Psoas muscle (tissue), 8 donors: ENCODE data around the gene SP3. TPM values are rescaled to one million over a fixed set of nuclear protein-coding genes. Genes with fewer than 3 reads are reported as not detected.

Experiments used
- ATAC-seq, 4 donors: fragments of 200-7000 bp; cut with Tn5 transposase; one replicate each; pipeline ENCODE4 v1.9.1; 2020; ENCODE audit warnings: moderate library complexity in 3 of 4, mild to moderate bottlenecking in 2 of 4
- DNase-seq, 2 donors: peaks; one replicate each; pipeline ENCODE4 v3.0.0-alpha.2; 2020
- H3K27ac ChIP-seq: fragments of 200-600 bp; one replicate; pipeline ENCODE4 v1.8.0; 2022
- H3K27me3 ChIP-seq, 3 donors: fragments of 200-600 bp in 1 of 3; one replicate each; pipeline versions ENCODE4 v1.6.1 to v1.8.0; 2013 to 2022; ENCODE audit warnings: low read length in 2 of 3, mild to moderate bottlenecking in 2 of 3, moderate library complexity in 1 of 3; ENCODE audit not compliant: insufficient read depth in 3 of 3
- H3K36me3 ChIP-seq, 2 donors: fragments of 200-600 bp in 1 of 2; one replicate each; pipeline versions ENCODE4 v1.6.1 to v1.8.0; 2013 to 2022; ENCODE audit warnings: low read depth in 1 of 2, mild to moderate bottlenecking in 1 of 2, moderate library complexity in 1 of 2; ENCODE audit not compliant: insufficient read depth in 1 of 2
- H3K4me1 ChIP-seq: fragments of 200-600 bp; one replicate; pipeline ENCODE4 v1.8.0; 2022
- H3K4me3 ChIP-seq: fragments of 200-600 bp; one replicate; pipeline ENCODE4 v1.8.0; 2022; ENCODE audit warnings: mild to moderate bottlenecking
- H3K9me3 ChIP-seq: fragments of 200-600 bp; one replicate; pipeline ENCODE4 v1.8.0; 2022
- WGBS, 3 donors: extraction: QIAGEN DNeasy Blood & Tissue Kit; methylation state at CpG; one replicate each; pipeline versions ENCODE4 v1.1.6 to v1.1.7; 2013; 5-methylcytosine and 5-hydroxymethylcytosine counted together
- intact Hi-C, 2 donors: fragments of 100-400 bp; cut with DNase I; formaldehyde crosslinking; loops; one replicate each; pipeline versions ENCODE4 v1.11.0 to v1.14.2; 2022
- polyA plus RNA-seq, 3 donors: library from polyadenylated mRNA; stranded (reverse); fragments of 200-250 nt; gene quantifications; one replicate each; pipeline ENCODE4 v1.2.3, GENCODE V29; 2013
- total RNA-seq, 4 donors: library from RNA; stranded (reverse); fragmentation: NEBNext Ultra II Directional in 2 of 4; extraction: Animal tissue kit (Norgen Biotek cat#: 25700) in 2 of 4; gene quantifications; one replicate each; pipeline versions ENCODE4 v1.2.1 to v1.2.4, GENCODE V29; 2021 to 2023
- TF ChIP-seq, protein P1 (sequence below): fragments of 200-600 bp; IDR thresholded peaks from one replicate; pipeline ENCODE4 v1.8.0; 2022; ENCODE audit warnings: antibody characterized with exemption
- donor health status: healthy with polysubstance abuse.
- donor health status: DM: no; HTN: no; CAD: no; lungs with moderate emphysema.
- donor health status: Bipolar disorder and iron deficiency.
- donor health status: healthy.
- donor health status: DM: yes; HTN: yes; CAD: no.
- donor health status: DM: no; HTN: no; CAD: no.
- donor health status: DM: no; HTN: no; CAD: no.
- donor health status: DM: yes; HTN: yes; CAD: no.

SP3 gene
- total and polyA plus RNA-seq, 7 donors: 13.9 to 52.0 (median 38.2) TPM

DNA sequence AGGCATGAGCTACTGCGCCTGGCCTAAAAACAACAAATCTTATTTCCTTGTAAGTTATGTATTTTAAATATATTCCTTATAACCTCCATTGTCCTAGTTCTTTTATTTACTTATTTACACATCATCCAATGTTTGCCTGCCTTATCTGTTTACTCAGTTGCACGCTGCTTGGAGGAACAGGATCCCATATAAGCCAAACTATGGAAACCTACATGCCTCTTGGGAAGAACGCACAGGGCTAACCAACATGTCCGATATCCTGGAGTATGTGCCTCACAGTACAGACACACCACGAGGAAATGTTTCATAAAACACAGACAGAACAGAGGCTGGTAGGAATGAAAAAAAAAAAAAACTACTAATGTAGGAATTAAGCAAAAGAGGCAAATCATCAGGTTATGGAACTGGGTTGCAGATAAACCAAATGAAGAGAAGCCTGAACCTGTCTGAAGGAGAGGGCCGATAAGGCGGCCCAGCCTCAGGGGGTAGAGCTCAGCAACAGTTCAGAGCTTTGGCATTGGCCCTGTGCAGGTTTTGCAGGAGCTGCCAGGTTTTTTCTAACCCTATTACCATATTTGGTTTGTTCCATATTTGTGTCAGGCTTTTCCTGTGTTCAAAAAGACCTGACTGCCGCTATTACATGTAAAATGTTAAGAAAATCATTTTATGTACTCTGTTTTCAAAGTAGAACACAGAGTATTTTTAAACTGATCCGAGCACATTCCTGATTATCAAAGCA is 19.9 kb upstream of the SP3 start:
- TF ChIP-seq, protein P1, sequence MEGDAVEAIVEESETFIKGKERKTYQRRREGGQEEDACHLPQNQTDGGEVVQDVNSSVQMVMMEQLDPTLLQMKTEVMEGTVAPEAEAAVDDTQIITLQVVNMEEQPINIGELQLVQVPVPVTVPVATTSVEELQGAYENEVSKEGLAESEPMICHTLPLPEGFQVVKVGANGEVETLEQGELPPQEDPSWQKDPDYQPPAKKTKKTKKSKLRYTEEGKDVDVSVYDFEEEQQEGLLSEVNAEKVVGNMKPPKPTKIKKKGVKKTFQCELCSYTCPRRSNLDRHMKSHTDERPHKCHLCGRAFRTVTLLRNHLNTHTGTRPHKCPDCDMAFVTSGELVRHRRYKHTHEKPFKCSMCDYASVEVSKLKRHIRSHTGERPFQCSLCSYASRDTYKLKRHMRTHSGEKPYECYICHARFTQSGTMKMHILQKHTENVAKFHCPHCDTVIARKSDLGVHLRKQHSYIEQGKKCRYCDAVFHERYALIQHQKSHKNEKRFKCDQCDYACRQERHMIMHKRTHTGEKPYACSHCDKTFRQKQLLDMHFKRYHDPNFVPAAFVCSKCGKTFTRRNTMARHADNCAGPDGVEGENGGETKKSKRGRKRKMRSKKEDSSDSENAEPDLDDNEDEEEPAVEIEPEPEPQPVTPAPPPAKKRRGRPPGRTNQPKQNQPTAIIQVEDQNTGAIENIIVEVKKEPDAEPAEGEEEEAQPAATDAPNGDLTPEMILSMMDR: no peak
- Histone ChIP-seq H3K27me3 (no peaks in the 10 kb centered on the region), H3K4me3 (no peak overlapping the region), H3K4me1 (peaks cover 4% of the 10 kb centered on the region), H3K36me3 (no peaks in the 10 kb centered on the region), H3K27ac (no peak overlapping the region), H3K9me3 (no peaks in the 10 kb centered on the region)
- DNase-seq: no peak
- no peak for ATAC-seq
- intact Hi-C loops: no loop called here
- 60 to 73% (median 64%) methylated on average over 9 of the region's 9 CpGs for WGBS, 3 donors

DNA sequence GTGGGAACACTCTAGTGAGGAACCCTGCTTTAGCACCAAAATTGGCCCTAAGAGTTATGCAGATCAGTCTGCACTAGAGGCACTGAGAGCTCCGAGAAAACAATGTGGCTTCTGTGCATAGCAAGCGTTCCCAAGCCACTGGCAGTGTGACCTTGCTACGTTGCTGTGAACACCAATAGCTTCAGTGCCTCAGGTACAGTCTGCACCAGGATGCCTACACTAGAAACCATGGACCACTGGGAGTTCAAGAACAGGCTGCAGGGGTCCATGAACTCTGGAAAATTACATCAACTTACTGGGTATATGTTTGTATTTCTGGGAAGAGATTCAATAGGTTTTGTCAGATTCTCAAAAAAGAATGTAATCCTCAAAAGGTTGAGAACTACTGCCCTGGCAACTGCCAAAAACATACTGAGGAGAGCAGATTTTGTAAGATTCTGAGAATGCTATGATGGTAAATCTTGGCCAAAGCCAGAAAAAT is 18.3 kb upstream of the SP3 start:
- intact Hi-C loops: no loop called here
- ATAC-seq: no peak
- TF ChIP-seq, protein P1: no peak
- DNase-seq: no peak
- no peaks in the 10 kb centered on the region for H3K36me3 ChIP-seq
- H3K4me3 ChIP-seq: no peak overlapping the region
- no peaks in the 10 kb centered on the region for H3K27me3 ChIP-seq
- H3K27ac ChIP-seq: no peak overlapping the region
- no peaks in the 10 kb centered on the region for H3K9me3 ChIP-seq
- H3K4me1 ChIP-seq: peaks cover 4% of the 10 kb centered on the region
- WGBS, 3 donors: 36 to 50% (median 47%) methylated on average over 3 of the region's 3 CpGs

DNA sequence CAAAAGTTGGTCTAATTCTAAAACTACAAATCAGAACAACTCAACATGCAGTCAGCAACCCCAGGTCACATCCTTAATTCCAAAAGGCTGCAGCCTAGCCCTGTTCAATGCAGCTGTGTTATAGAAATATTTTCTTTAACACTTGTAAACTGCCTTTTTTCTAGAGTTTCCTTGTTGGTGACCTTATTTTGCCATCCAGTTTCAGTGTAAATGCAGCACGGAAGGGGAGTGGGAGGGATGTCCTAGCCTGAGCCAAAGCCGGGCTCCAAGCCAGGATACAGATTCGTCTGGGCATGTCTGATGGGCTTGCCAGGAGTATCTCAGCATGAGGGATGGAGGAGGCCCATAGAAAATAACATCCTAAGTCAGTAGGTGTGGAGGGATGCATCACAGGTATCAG is 17.7 kb upstream of the SP3 start:
- 13 to 22% (median 14%) methylated on average over 3 of the region's 3 CpGs for WGBS, 3 donors
- Histone ChIP-seq H3K27ac (no peak overlapping the region), H3K4me1 (peaks cover 4% of the 10 kb centered on the region), H3K9me3 (no peaks in the 10 kb centered on the region), H3K36me3 (no peaks in the 10 kb centered on the region), H3K27me3 (no peaks in the 10 kb centered on the region), H3K4me3 (no peak overlapping the region)
- no peak for ATAC-seq
- DNase-seq: no peak
- TF ChIP-seq, protein P1: no peak
- intact Hi-C loops: no loop called here

DNA sequence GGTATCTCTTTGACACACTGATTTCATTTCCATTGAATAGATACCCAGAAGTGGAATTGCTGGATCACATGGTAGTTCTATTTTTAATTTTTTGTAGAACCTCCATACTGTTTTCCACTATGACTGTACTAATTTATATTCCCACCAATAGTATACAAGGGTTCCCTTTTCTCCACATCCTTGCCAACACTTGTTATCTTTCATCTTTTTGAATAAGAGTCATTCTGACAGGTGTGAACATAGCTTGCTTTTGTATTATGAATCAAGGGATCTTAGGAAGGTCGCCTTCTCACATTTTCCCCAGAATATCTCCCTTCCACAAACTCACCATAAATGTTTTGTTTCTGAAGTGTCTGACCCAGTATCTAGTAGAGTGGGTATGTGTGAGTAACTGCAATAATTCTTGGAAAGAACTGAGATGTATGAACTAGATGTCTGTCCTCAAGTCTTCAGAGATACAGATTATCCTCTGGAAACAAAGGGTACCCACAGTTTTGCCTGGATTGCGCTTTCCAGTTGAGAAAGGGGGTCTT is 17.1 kb upstream of the SP3 start:
- DNase-seq (no peak), ATAC-seq (no peak)
- Histone ChIP-seq H3K27me3 (no peaks in the 10 kb centered on the region), H3K4me3 (no peak overlapping the region), H3K4me1 (peaks cover 4% of the 10 kb centered on the region), H3K9me3 (no peaks in the 10 kb centered on the region), H3K27ac (no peak overlapping the region), H3K36me3 (no peaks in the 10 kb centered on the region)
- 86 to 91% (median 89%) methylated on average over 2 of the region's 2 CpGs for WGBS, 3 donors
- intact Hi-C loops: no loop called here
- TF ChIP-seq, protein P1: no peak
